HL-60 (cell line): ENCODE data around the gene VPS11.

ENCODE experiments used
- DNase-seq, 2 experiments: peaks; one replicate each; pipeline ENCODE4 v3.0.0-alpha.2; 2010 to 2020; ENCODE audit warnings: low read depth in 1 of 2, low spot score in 1 of 2
- H3K27ac ChIP-seq: fragments of 250-450 bp; sonication (Bioruptor Pico); replicated peaks from 2 replicates; pipeline ENCODE4 v1.5.1; 2020; ENCODE audit warnings: mild to moderate bottlenecking, moderate library complexity
- H3K27me3 ChIP-seq: fragments of 250-450 bp; sonication (Bioruptor Pico); 2 replicates; pipeline ENCODE4 v1.5.1; 2021; ENCODE audit warnings: mild to moderate bottlenecking, moderate library complexity; ENCODE audit not compliant: insufficient read depth, poor library complexity, severe bottlenecking
- H3K4me3 ChIP-seq: replicated peaks from 2 replicates; pipeline ENCODE4 v1.5.1; 2011; ENCODE audit warnings: mild to moderate bottlenecking, control low read depth, low read length; ENCODE audit not compliant: insufficient read depth
- GABPA ChIP-seq: IDR thresholded peaks from 2 replicates; pipeline ENCODE4 v1.6.1; 2012; ENCODE audit warnings: low read depth
- POLR2AphosphoS5 ChIP-seq: IDR thresholded peaks from 2 replicates; pipeline ENCODE4 v1.6.1; 2012; ENCODE audit warnings: low read depth
- SPI1 ChIP-seq: IDR thresholded peaks from 2 replicates; pipeline ENCODE4 v1.6.1; 2012; ENCODE audit warnings: low read depth, mild to moderate bottlenecking, borderline replicate concordance
- TF ChIP-seq, protein P1 (sequence below): IDR thresholded peaks from 2 replicates; pipeline ENCODE4 v1.6.1; 2012; ENCODE audit warnings: low read depth; ENCODE audit not compliant: insufficient replicate concordance
- TF ChIP-seq, protein P2 (sequence below): IDR thresholded peaks from one replicate; pipeline ENCODE4 v1.5.1; 2011; ENCODE audit warnings: low read length, control low read depth, inconsistent platforms; ENCODE audit not compliant: insufficient read depth

The VPS11 gene

GRCh38 chr11:119093942-119094815 lies 26.6 kb downstream of the VPS11 start:
- TF ChIP-seq POLR2AphosphoS5 (no peak; the same call in 1 of the 2 replicates), SPI1 (no peak), GABPA (no peak)
- TF ChIP-seq, protein P1, sequence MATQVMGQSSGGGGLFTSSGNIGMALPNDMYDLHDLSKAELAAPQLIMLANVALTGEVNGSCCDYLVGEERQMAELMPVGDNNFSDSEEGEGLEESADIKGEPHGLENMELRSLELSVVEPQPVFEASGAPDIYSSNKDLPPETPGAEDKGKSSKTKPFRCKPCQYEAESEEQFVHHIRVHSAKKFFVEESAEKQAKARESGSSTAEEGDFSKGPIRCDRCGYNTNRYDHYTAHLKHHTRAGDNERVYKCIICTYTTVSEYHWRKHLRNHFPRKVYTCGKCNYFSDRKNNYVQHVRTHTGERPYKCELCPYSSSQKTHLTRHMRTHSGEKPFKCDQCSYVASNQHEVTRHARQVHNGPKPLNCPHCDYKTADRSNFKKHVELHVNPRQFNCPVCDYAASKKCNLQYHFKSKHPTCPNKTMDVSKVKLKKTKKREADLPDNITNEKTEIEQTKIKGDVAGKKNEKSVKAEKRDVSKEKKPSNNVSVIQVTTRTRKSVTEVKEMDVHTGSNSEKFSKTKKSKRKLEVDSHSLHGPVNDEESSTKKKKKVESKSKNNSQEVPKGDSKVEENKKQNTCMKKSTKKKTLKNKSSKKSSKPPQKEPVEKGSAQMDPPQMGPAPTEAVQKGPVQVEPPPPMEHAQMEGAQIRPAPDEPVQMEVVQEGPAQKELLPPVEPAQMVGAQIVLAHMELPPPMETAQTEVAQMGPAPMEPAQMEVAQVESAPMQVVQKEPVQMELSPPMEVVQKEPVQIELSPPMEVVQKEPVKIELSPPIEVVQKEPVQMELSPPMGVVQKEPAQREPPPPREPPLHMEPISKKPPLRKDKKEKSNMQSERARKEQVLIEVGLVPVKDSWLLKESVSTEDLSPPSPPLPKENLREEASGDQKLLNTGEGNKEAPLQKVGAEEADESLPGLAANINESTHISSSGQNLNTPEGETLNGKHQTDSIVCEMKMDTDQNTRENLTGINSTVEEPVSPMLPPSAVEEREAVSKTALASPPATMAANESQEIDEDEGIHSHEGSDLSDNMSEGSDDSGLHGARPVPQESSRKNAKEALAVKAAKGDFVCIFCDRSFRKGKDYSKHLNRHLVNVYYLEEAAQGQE = no peak
- TF ChIP-seq, protein P2, sequence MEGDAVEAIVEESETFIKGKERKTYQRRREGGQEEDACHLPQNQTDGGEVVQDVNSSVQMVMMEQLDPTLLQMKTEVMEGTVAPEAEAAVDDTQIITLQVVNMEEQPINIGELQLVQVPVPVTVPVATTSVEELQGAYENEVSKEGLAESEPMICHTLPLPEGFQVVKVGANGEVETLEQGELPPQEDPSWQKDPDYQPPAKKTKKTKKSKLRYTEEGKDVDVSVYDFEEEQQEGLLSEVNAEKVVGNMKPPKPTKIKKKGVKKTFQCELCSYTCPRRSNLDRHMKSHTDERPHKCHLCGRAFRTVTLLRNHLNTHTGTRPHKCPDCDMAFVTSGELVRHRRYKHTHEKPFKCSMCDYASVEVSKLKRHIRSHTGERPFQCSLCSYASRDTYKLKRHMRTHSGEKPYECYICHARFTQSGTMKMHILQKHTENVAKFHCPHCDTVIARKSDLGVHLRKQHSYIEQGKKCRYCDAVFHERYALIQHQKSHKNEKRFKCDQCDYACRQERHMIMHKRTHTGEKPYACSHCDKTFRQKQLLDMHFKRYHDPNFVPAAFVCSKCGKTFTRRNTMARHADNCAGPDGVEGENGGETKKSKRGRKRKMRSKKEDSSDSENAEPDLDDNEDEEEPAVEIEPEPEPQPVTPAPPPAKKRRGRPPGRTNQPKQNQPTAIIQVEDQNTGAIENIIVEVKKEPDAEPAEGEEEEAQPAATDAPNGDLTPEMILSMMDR = no peak
- DNase-seq = peak in 1 of 2 experiments; percentile 30
- H3K27ac ChIP-seq = peak overlapping the region; percentile 92
- peak overlapping the region; percentile 88 for H3K4me3 ChIP-seq
- H3K27me3 ChIP-seq = no peaks in the 10 kb centered on the region

GRCh38 chr11:119094816-119095065 lies 27.1 kb downstream of the VPS11 start:
- DNase-seq = no peak
- TF ChIP-seq, protein P1 = no peak
- TF ChIP-seq, protein P2 = no peak
- TF ChIP-seq POLR2AphosphoS5 (no peak), SPI1 (no peak), GABPA (no peak)
- peak overlapping the region; percentile 92 for H3K27ac ChIP-seq
- H3K27me3 ChIP-seq = no peaks in the 10 kb centered on the region
- H3K4me3 ChIP-seq = peak overlapping the region; percentile 88

DNA sequence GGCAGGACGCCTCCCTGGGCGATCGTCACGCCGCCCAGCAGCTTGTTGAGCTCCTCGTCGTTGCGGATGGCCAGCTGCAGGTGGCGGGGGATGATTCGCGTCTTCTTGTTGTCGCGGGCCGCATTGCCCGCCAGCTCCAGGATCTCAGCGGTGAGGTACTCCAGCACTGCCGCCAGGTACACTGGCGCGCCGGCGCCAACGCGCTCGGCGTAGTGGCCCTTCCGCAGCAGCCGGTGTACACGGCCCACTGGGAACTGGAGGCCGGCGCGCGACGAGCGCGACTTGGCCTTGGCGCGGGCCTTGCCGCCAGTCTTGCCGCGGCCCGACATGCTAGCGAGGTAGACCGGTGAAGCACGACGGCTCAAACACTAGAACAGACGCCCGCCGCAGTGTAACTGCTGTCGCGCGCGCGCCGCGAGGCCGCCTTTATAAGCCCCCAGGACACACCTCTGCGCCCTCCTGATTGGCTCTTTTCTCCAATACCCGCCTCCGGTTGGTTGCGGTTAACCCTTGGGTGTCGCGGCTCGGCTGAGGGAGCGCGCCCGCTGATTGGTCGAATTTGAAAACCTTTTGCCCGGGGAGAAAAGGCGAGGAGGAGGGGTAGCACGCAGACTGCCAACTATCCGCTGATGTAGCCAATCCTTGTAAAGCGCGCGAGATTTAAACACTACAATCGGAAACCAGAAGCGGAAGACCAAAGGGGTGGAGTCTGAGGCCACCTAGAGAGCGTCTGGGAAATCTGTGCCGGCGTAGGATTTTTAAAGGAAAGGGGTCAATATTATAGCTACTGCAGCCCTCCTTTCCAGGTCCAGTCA lies 27.7 kb downstream of the VPS11 start:
- peak overlapping the region; percentile 92 for H3K27ac ChIP-seq
- peak overlapping the region; percentile 88 for H3K4me3 ChIP-seq
- H3K27me3 ChIP-seq = no peaks in the 10 kb centered on the region
- TF ChIP-seq POLR2AphosphoS5 (peak; percentile 100), SPI1 (peak; percentile 43; the same call in 1 of the 2 replicates)
- TF ChIP-seq, protein P1 = peak; percentile 81
- TF ChIP-seq, protein P2 = no peak
- peak; percentile 97 to 100 for DNase-seq
